Measurements from ENCODE around the gene GIT1.

- TF ChIP-seq POLR2A (IDR thresholded peaks at IDR 0.05; ENCODE audit: extremely low read depth, insufficient read length): no peak
- TF ChIP-seq CTCF (IDR thresholded peaks at IDR 0.05; ENCODE audit: low read depth, low read length): no peak
Observed at GRCh38 chr17:29574732-29575510, 14.5 kb downstream of the GIT1 start.

Data from NB4 (cell line).